Pancreas (tissue), 10 donors: ENCODE data around the gene NPHP4. TPM values are rescaled to one million over a fixed set of nuclear protein-coding genes. Genes with fewer than 3 reads are reported as not detected.

Experiments
- ATAC-seq, 4 donors: fragments of 200-7000 bp; cut with Tn5 transposase; one replicate each; pipeline versions ENCODE4 v1.8.0 to v1.9.1; 2020; ENCODE audit warnings: mild to moderate bottlenecking in 4 of 4, moderate library complexity in 4 of 4
- DNase-seq, 6 donors: peaks; one replicate each; pipeline ENCODE4 v3.0.0-alpha.2; 2020
- FAIRE-seq: peaks from 2 replicates; lab custom pipeline; 2012; peaks lifted over from hg19 to GRCh38; lab: Jason Lieb, UNC
- H3K27ac ChIP-seq, 4 donors: fragments of 200-600 bp; sonication (generic); 1 replicate in 3 of 4; 2 replicates in 1 of 4; pipeline versions ENCODE4 v1.5.0 to v1.8.0; 2020
- H3K27me3 ChIP-seq, 4 donors: fragments of 200-600 bp; one replicate each; pipeline ENCODE4 v1.8.0; 2021
- H3K36me3 ChIP-seq, 3 donors: fragments of 200-600 bp; sonication (generic) in 1 of 3; one replicate each; pipeline versions ENCODE4 v1.5.0 to v1.8.0; 2020 to 2021
- H3K4me1 ChIP-seq, 3 donors: fragments of 200-600 bp; one replicate each; pipeline ENCODE4 v1.8.0; 2021
- H3K4me3 ChIP-seq, 4 donors: fragments of 200-600 bp; sonication (generic) in 2 of 4; one replicate each; pipeline versions ENCODE4 v1.5.0 to v1.8.0; 2020 to 2021
- H3K9me3 ChIP-seq, 4 donors: fragments of 200-600 bp; one replicate each; pipeline ENCODE4 v1.8.0; 2021
- WGBS, 2 donors: extraction: QIAGEN DNeasy Blood & Tissue Kit; methylation state at CpG; one replicate each; pipeline ENCODE4 v1.1.7; 2013; 5-methylcytosine and 5-hydroxymethylcytosine counted together
- intact Hi-C, 3 donors: fragments of 100-400 bp; cut with DNase I; formaldehyde crosslinking; loops; one replicate each; pipeline versions ENCODE4 v1.11.1 to v1.14.2; 2022
- polyA plus RNA-seq, 2 donors: library from polyadenylated mRNA; stranded (reverse); fragments of 200-250 nt; gene quantifications; one replicate each; pipeline ENCODE4 v1.2.3, GENCODE V29; 2013
- total RNA-seq, 6 donors: library from RNA; stranded (reverse); fragmentation: NEBNext Ultra II Directional in 4 of 6; extraction: Animal tissue kit (Norgen Biotek cat#: 25700) in 4 of 6; gene quantifications; one replicate each; pipeline versions ENCODE4 v1.2.1 to v1.2.4, GENCODE V29; 2021 to 2023
- TF ChIP-seq, protein P1 (sequence below), 4 donors: fragments of 200-600 bp; sonication (generic) in 3 of 4; IDR thresholded peaks; one replicate each; pipeline versions ENCODE4 v1.5.0 to v1.8.0; 2021; ENCODE audit warnings: antibody characterized with exemption in 4 of 4
- donor health status: healthy with polysubstance abuse.
- donor health status: DM: no; HTN: no; CAD: no; lungs with moderate emphysema.
- donor health status: DM: no; HTN: no; CAD: no.
- donor health status: control.
- donor health status: control.
- donor health status: Bipolar disorder and iron deficiency.
- donor health status: DM: yes; HTN: yes; CAD: no.
- donor health status: DM: no; HTN: no; CAD: no.
- donor health status: DM: no; HTN: no; CAD: no.
- donor health status: DM: yes; HTN: yes; CAD: no.

Gene NPHP4
- total and polyA plus RNA-seq, 8 donors, result 4.0 to 9.7 (median 5.7) TPM

GRCh38 chr1:5840551-5841001 lies 151.6 kb downstream of the NPHP4 start:
- Histone ChIP-seq H3K4me1 (no peaks in the 10 kb centered on the region), H3K9me3 (no peaks in the 10 kb centered on the region), H3K4me3 (no peak overlapping the region), H3K27ac (no peak overlapping the region), H3K36me3 (no peaks in the 10 kb centered on the region), H3K27me3 (no peaks in the 10 kb centered on the region)
- WGBS, 2 donors, result 73 to 77% methylated on average over 16 of the region's 16 CpGs
- FAIRE-seq, result no peak
- ATAC-seq, result no peak
- DNase-seq, result peak in 1 of 6 donors; percentile 27
- intact Hi-C loops, result no loop called here
- TF ChIP-seq, protein P1, sequence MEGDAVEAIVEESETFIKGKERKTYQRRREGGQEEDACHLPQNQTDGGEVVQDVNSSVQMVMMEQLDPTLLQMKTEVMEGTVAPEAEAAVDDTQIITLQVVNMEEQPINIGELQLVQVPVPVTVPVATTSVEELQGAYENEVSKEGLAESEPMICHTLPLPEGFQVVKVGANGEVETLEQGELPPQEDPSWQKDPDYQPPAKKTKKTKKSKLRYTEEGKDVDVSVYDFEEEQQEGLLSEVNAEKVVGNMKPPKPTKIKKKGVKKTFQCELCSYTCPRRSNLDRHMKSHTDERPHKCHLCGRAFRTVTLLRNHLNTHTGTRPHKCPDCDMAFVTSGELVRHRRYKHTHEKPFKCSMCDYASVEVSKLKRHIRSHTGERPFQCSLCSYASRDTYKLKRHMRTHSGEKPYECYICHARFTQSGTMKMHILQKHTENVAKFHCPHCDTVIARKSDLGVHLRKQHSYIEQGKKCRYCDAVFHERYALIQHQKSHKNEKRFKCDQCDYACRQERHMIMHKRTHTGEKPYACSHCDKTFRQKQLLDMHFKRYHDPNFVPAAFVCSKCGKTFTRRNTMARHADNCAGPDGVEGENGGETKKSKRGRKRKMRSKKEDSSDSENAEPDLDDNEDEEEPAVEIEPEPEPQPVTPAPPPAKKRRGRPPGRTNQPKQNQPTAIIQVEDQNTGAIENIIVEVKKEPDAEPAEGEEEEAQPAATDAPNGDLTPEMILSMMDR (IDR thresholded peaks at IDR 0.05), result no peak

DNA sequence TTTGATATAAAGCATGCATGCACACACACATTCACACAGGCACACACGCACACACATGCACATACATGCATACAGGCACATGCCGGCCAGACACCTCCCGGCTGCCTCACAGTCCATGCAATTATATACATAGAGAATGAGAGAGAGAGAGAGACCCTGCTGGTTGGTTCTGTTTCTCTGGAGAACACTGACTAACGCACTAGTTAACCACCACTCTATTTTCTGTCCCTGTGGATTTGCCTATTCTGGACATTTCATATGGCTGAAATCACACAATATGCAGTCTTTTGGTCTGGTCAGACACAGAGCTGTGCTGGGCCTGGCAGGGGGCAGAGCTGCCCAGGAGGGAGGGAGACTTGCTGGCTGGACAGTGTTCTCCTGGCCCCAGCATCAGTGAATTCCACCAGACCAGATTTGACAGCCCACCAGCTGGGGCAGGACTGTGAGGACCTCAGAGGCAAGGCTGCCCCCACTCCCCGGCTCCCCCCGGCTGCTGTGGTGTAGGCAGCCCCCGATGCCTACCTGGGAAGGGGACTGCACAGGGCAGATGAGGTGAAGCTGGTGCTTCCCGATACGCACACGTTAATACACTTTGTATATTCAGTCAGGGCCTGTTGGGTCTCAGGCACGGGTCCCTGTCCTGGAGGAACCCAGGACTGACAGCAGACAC lies 152.2 kb downstream of the NPHP4 start:
- intact Hi-C loops, result no loop called here
- no peaks in the 10 kb centered on the region for H3K4me1 ChIP-seq
- H3K9me3 ChIP-seq, result no peaks in the 10 kb centered on the region
- H3K27ac ChIP-seq, result no peak overlapping the region
- 75 to 80% methylated on average over 11 of the region's 11 CpGs for WGBS, 2 donors
- FAIRE-seq, result no peak
- H3K4me3 ChIP-seq, result no peak overlapping the region
- H3K36me3 ChIP-seq, result no peaks in the 10 kb centered on the region
- no peak for ATAC-seq
- no peaks in the 10 kb centered on the region for H3K27me3 ChIP-seq
- DNase-seq, result no peak
- TF ChIP-seq, protein P1 (IDR thresholded peaks at IDR 0.05), result no peak

GRCh38 chr1:5839161-5839880 lies 152.9 kb downstream of the NPHP4 start:
- FAIRE-seq (no peak), DNase-seq (no peak), ATAC-seq (no peak)
- 65 to 69% methylated on average over 6 of the region's 6 CpGs for WGBS, 2 donors
- intact Hi-C loops, result no loop called here
- TF ChIP-seq, protein P1 (IDR thresholded peaks at IDR 0.05), result no peak
- Histone ChIP-seq H3K36me3 (no peaks in the 10 kb centered on the region), H3K4me3 (no peak overlapping the region), H3K4me1 (no peaks in the 10 kb centered on the region), H3K9me3 (no peaks in the 10 kb centered on the region), H3K27me3 (no peaks in the 10 kb centered on the region), H3K27ac (no peak overlapping the region)

- no peak overlapping the region for H3K27ac ChIP-seq
- no peaks in the 10 kb centered on the region for H3K4me1 ChIP-seq
- intact Hi-C loops, result no loop called here
- TF ChIP-seq, protein P1 (IDR thresholded peaks at IDR 0.05), result no peak
- H3K9me3 ChIP-seq, result no peaks in the 10 kb centered on the region
- ATAC-seq, result no peak
- no peaks in the 10 kb centered on the region for H3K36me3 ChIP-seq
- no peak overlapping the region for H3K4me3 ChIP-seq
- DNase-seq, result peak in 1 of 6 donors; percentile 20
- FAIRE-seq, result no peak
- no peaks in the 10 kb centered on the region for H3K27me3 ChIP-seq
- 54 to 55% methylated on average over 19 of the region's 19 CpGs for WGBS, 2 donors
Observed at GRCh38 chr1:5837976-5838653, 154.1 kb downstream of the NPHP4 start.
